PC-9 (cell line): ENCODE results near the gene CS. TPM values are rescaled to one million over a fixed set of nuclear protein-coding genes. Genes with fewer than 3 reads are reported as not detected.

Experiments
- BruUV-seq: library from RNA; stranded (reverse); fragments of 400-500 nt; replicated peaks from 2 replicates; lab custom pipeline; 2021; lab: Mats Ljungman, UMichigan
- CTCF ChIA-PET: fragments of 300-600 bp; sonication (Branson Sonifier 250); formaldehyde crosslinking; loops from one replicate; lab custom pipeline; 2022; ENCODE audit warnings: antibody characterized with exemption; lab: Charles Lee
- POLR2A ChIA-PET: fragments of 300-600 bp; sonication (Branson Sonifier 250); formaldehyde crosslinking; loops from one replicate; lab custom pipeline; 2022; ENCODE audit warnings: antibody characterized with exemption; ENCODE audit not compliant: unreplicated experiment; lab: Charles Lee
- DNase-seq, 2 experiments: peaks; one replicate each; pipeline versions ENCODE4 v3.0.0 to v3.0.0-alpha.2; 2015 to 2022; ENCODE audit warnings: mixed read lengths in 1 of 2
- H2AFZ ChIP-seq: fragments of 200-600 bp; sonication (generic); 2 replicates; pipeline ENCODE4 v1.8.1; 2017; ENCODE audit warnings: antibody characterized with exemption
- H3F3A ChIP-seq: fragments of 200-600 bp; sonication (generic); 2 replicates; pipeline ENCODE4 v1.8.1; 2017; ENCODE audit warnings: antibody characterized with exemption, mild to moderate bottlenecking, low read depth; ENCODE audit not compliant: insufficient read depth
- H3K27ac ChIP-seq: fragments of 200-600 bp; sonication (generic); 2 replicates; pipeline ENCODE4 v1.6.1; 2016; ENCODE audit warnings: mixed run types
- H3K27me3 ChIP-seq: fragments of 200-600 bp; sonication (generic); 2 replicates; pipeline ENCODE4 v1.6.1; 2016; ENCODE audit warnings: low read depth, mixed run types; ENCODE audit not compliant: insufficient read depth
- H3K36me3 ChIP-seq: fragments of 200-600 bp; sonication (generic); 2 replicates; pipeline ENCODE4 v1.6.1; 2016; ENCODE audit warnings: low read depth, mixed run types
- H3K4me1 ChIP-seq: fragments of 200-600 bp; sonication (generic); replicated peaks from 2 replicates; pipeline ENCODE4 v1.6.1; 2016; ENCODE audit warnings: mixed run types; ENCODE audit not compliant: insufficient read depth
- H3K4me2 ChIP-seq: fragments of 200-600 bp; sonication (generic); 2 replicates; pipeline ENCODE4 v1.6.1; 2017; ENCODE audit warnings: mixed run types
- H3K4me3 ChIP-seq: fragments of 200-600 bp; sonication (generic); 2 replicates; pipeline ENCODE4 v1.6.1; 2016; ENCODE audit warnings: mixed run types
- H3K79me2 ChIP-seq: fragments of 200-600 bp; sonication (generic); 2 replicates; pipeline ENCODE4 v1.6.1; 2017; ENCODE audit warnings: low read depth, mixed run types
- H3K9me2 ChIP-seq: fragments of 200-600 bp; sonication (generic); 2 replicates; pipeline ENCODE4 v1.8.1; 2017; ENCODE audit warnings: mild to moderate bottlenecking; ENCODE audit not compliant: insufficient read depth
- H3K9me3 ChIP-seq: fragments of 200-600 bp; sonication (generic); 2 replicates; pipeline ENCODE4 v1.8.1; 2016; ENCODE audit warnings: low read depth; ENCODE audit not compliant: insufficient read depth
- H4K20me1 ChIP-seq: fragments of 200-600 bp; sonication (generic); 2 replicates; pipeline ENCODE4 v1.8.1; 2017; ENCODE audit not compliant: insufficient read depth
- CTCF ChIP-seq: fragments of 200-600 bp; sonication (generic); conservative IDR thresholded peaks from 2 replicates; pipeline ENCODE4 v1.6.1; 2017; ENCODE audit warnings: mixed run types, antibody characterized with exemption, mild to moderate bottlenecking, moderate library complexity
- EZH2 ChIP-seq: fragments of 200-600 bp; sonication (generic); IDR thresholded peaks from 2 replicates; pipeline ENCODE4 v1.8.0; 2017; ENCODE audit warnings: antibody characterized with exemption, low read depth
- intact Hi-C: fragments of 100-400 bp; cut with micrococcal nuclease; formaldehyde crosslinking; loops from one replicate; pipeline ENCODE4 v1.10.0; 2022; ENCODE audit not compliant: unreplicated experiment
- total RNA-seq: library from RNA; stranded (reverse); gene quantifications from 2 replicates; pipeline ENCODE4 v1.2.3, GENCODE V29; 2021

CS gene
- total RNA-seq, 1 experiment from 2014 or later: 205 TPM

- peaks cover 30% of the 10 kb centered on the region; the same call in 1 of the 2 replicates for H3F3A ChIP-seq
- H2AFZ ChIP-seq: peak overlapping the region; percentile 77
- BruUV-seq: no TSS peak
- H3K9me3 ChIP-seq: no peaks in the 10 kb centered on the region
- H3K4me2 ChIP-seq: peak overlapping the region; percentile 91
- ChIA-PET POLR2A (no interaction called here), CTCF (no interaction called here)
- H3K4me1 ChIP-seq: peaks cover 27% of the 10 kb centered on the region
- no peaks in the 10 kb centered on the region for H4K20me1 ChIP-seq
- no peaks in the 10 kb centered on the region for H3K27me3 ChIP-seq
- H3K4me3 ChIP-seq: peak overlapping the region; percentile 91; the same call in 1 of the 2 replicates
- intact Hi-C loops: loop anchor here (1.0 to 5.0 kb wide), 4 partner anchors 30 to 181 kb away; partner anchors contain the start of genes COQ10A and RPS26
- no peak for DNase-seq
- TF ChIP-seq CTCF (no peak), EZH2 (no peak)
- H3K79me2 ChIP-seq: peaks cover 18% of the 10 kb centered on the region
- no peaks in the 10 kb centered on the region for H3K36me3 ChIP-seq
- H3K9me2 ChIP-seq: no peaks in the 10 kb centered on the region
- H3K27ac ChIP-seq: no peak overlapping the region
Measured at GRCh38 chr12:56223571-56224101, 76.5 kb downstream of the CS start.

- no peak for DNase-seq
- ChIA-PET POLR2A (interaction anchor here (0.6 kb wide), 3 partner anchors 19 to 215 kb away, joined by 3 to 15 read pairs (median 10); no protein-coding TSS in a partner anchor), CTCF (interaction anchor here (0.6 to 2.0 kb wide), 10 partner anchors 9 to 250 kb away, joined by 3 to 14 read pairs (median 3); partner anchors contain the start of genes ESYT1 and SMARCC2)
- peak overlapping the region; percentile 77 for H3K4me2 ChIP-seq
- no peaks in the 10 kb centered on the region for H4K20me1 ChIP-seq
- H2AFZ ChIP-seq: peak overlapping the region; percentile 89
- no TSS peak for BruUV-seq
- H3K36me3 ChIP-seq: no peaks in the 10 kb centered on the region
- peaks cover 30% of the 10 kb centered on the region; the same call in 1 of the 2 replicates for H3F3A ChIP-seq
- no peaks in the 10 kb centered on the region for H3K9me3 ChIP-seq
- H3K4me3 ChIP-seq: peak overlapping the region; percentile 88
- H3K4me1 ChIP-seq: peaks cover 27% of the 10 kb centered on the region
- peak overlapping the region; percentile 64 for H3K27ac ChIP-seq
- no peaks in the 10 kb centered on the region for H3K27me3 ChIP-seq
- H3K79me2 ChIP-seq: peaks cover 22% of the 10 kb centered on the region
- TF ChIP-seq EZH2: no peak
- no peak; the same call in 1 of the 2 replicates for TF ChIP-seq CTCF
- intact Hi-C loops: loop anchor here (1.0 to 5.0 kb wide), 3 partner anchors 44 to 180 kb away; partner anchors contain the start of genes COQ10A, CS and RPS26
- H3K9me2 ChIP-seq: no peaks in the 10 kb centered on the region
Measured at GRCh38 chr12:56222531-56222895, 77.6 kb downstream of the CS start.

- BruUV-seq: TSS peak; percentile 85
- peak within 1 kb of the TSS; percentile 88 for H3K4me3 ChIP-seq
- CTCF ChIA-PET: interaction anchor here (0.5 to 2.0 kb wide), 15 partner anchors 10 to 415 kb away, joined by 3 to 14 read pairs (median 3); partner anchors contain the start of genes ESYT1, RBMS2, SMARCC2 and STAT2
- H3K9me2 ChIP-seq: no peaks in the 10 kb centered on the region
- intact Hi-C loops: loop anchor here (1.0 to 5.0 kb wide), 4 partner anchors 25 to 180 kb away; partner anchors contain the start of genes COQ10A, CS and RPS26
- H2AFZ ChIP-seq: peak within 1 kb of the TSS; percentile 89
- DNase-seq: peak; percentile 91 to 97
- peaks cover 24% of the 10 kb centered on the region for H3K79me2 ChIP-seq
- H3K4me1 ChIP-seq: peaks cover 27% of the 10 kb centered on the region
- H3K9me3 ChIP-seq: no peaks in the 10 kb centered on the region
- H4K20me1 ChIP-seq: no peaks in the 10 kb centered on the region
- peak within 1 kb of the TSS; percentile 87 for H3K4me2 ChIP-seq
- no peaks in the 10 kb centered on the region for H3K27me3 ChIP-seq
- peak within 1 kb of the TSS; percentile 64 for H3K27ac ChIP-seq
- TF ChIP-seq EZH2 (no peak), CTCF (no peak; the same call in 1 of the 2 replicates)
- POLR2A ChIA-PET: interaction anchor here (0.5 to 1.0 kb wide), 23 partner anchors 16 to 415 kb away, joined by 3 to 15 read pairs (median 3); partner anchors contain the start of genes ESYT1, ORMDL2, SMARCC2 and STAT2
- peaks cover 27% of the 10 kb centered on the region; the same call in 1 of the 2 replicates for H3F3A ChIP-seq
- no peaks in the 10 kb centered on the region for H3K36me3 ChIP-seq
Measured at GRCh38 chr12:56221757-56222530, 78.2 kb downstream of the CS start, which contains the start of gene RNF41. TSS of gene RNF41 (minus strand) at chr12:56221922. CDS start at chr12:56214047, 7,875 bp downstream.
